ENCODE data around the gene RNU7-1.

DNA sequence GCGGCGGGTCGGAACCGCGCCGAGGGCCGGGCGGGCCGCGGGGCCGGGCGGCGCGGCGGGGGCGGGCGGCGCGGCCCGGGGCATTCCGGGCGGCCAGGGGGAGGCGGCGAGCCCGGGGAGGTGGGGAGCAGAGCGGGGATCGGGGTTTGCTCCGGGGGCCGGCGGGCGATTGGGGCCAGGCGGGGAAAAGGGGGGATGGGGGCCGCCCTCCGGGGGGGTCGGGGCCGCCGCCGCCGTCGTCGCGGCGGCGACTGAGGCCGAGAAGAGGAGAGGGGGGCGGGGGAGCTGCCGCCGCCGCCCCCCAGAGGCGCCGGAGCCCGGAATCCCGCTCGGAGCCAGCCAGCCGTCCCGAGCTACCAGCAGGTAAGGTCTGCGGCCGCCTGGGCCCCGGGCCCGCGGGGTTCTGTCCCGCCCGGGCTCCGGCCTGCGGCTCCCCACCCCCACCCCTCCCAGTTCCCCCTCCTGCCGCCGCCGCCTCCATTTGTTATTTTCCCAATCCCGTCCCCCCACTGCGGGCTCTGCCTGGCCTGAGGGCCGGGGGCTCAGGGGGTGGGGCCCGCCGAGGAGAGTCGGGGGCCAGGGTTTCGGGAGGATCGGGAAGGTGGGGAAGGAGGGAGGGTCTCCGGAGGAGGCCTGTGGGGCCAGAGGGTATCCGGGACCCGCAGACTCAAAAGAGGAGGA is 15.5 kb upstream of the RNU7-1 start:
- TF ChIP-seq, protein P1, sequence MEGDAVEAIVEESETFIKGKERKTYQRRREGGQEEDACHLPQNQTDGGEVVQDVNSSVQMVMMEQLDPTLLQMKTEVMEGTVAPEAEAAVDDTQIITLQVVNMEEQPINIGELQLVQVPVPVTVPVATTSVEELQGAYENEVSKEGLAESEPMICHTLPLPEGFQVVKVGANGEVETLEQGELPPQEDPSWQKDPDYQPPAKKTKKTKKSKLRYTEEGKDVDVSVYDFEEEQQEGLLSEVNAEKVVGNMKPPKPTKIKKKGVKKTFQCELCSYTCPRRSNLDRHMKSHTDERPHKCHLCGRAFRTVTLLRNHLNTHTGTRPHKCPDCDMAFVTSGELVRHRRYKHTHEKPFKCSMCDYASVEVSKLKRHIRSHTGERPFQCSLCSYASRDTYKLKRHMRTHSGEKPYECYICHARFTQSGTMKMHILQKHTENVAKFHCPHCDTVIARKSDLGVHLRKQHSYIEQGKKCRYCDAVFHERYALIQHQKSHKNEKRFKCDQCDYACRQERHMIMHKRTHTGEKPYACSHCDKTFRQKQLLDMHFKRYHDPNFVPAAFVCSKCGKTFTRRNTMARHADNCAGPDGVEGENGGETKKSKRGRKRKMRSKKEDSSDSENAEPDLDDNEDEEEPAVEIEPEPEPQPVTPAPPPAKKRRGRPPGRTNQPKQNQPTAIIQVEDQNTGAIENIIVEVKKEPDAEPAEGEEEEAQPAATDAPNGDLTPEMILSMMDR (IDR thresholded peaks at IDR 0.05 in 2 of 3, conservative IDR thresholded peaks at IDR 0.05 in 1 of 3; ENCODE audit: control insufficient read depth in 2 of 3, extremely low read depth in 1 of 3, insufficient read depth in 1 of 3, low read depth in 3 of 3, low read length in 3 of 3) = no peak
- TF ChIP-seq CHD2 (IDR thresholded peaks at IDR 0.05; ENCODE audit: borderline replicate concordance, low read depth, low read length) = no peak
- no peak for TF ChIP-seq ATF7 (IDR thresholded peaks at IDR 0.05; ENCODE audit: low read depth)
- TF ChIP-seq, protein P2, sequence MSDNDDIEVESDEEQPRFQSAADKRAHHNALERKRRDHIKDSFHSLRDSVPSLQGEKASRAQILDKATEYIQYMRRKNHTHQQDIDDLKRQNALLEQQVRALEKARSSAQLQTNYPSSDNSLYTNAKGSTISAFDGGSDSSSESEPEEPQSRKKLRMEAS (IDR thresholded peaks at IDR 0.05; ENCODE audit: low read depth, low read length) = no peak

All from GM12878 (cell line).